GM12878 (cell line): ENCODE data around the gene SEM1. TPM values are rescaled to one million over a fixed set of nuclear protein-coding genes. Genes with fewer than 3 reads are reported as not detected.

ENCODE experiments used
- ATAC-seq: fragments of 200-7000 bp; cut with Tn5 transposase; 3 replicates; pipeline ENCODE4 v1.9.1; 2020; ENCODE audit warnings: mild to moderate bottlenecking, moderate library complexity
- BruUV-seq: library from RNA; stranded (reverse); fragments of 400-500 nt; replicated peaks from 2 replicates; lab custom pipeline; 2021; lab: Mats Ljungman, UMichigan
- CTCF ChIA-PET: fragments of 300-600 bp; sonication (Branson Sonifier 250); formaldehyde crosslinking; extraction: SDS; loops from one replicate; lab custom pipeline; 2021; ENCODE audit warnings: inconsistent platforms; lab: Yijun Ruan, JAX
- POLR2A ChIA-PET: fragments of 350-600 bp; formaldehyde crosslinking; extraction: SDS; loops from one replicate; lab custom pipeline; 2021; ENCODE audit warnings: inconsistent platforms; lab: Charles Lee
- RAD21 ChIA-PET: fragments of 300-600 bp; sonication (Branson Sonifier 250); formaldehyde crosslinking; loops from one replicate; lab custom pipeline; 2023; ENCODE audit warnings: antibody characterized with exemption; ENCODE audit not compliant: unreplicated experiment; lab: Charles Lee
- SMC1A ChIA-PET: fragments of 300-600 bp; sonication (Branson Sonifier 250); formaldehyde crosslinking; loops from one replicate; lab custom pipeline; 2023; ENCODE audit not compliant: unreplicated experiment, uncharacterized antibody; lab: Charles Lee
- DNase-seq: peaks from one replicate; pipeline ENCODE4 v3.0.0-alpha.2; 2011; ENCODE audit warnings: low read depth, low spot score
- FAIRE-seq: peaks from 3 replicates; lab custom pipeline; 2011; peaks lifted over from hg19 to GRCh38; lab: Jason Lieb, UNC
- H2AFZ ChIP-seq: 2 replicates; pipeline ENCODE4 v1.6.0; 2011; ENCODE audit warnings: low read depth, low read length, control low read depth; ENCODE audit not compliant: control insufficient read depth
- H3K27ac ChIP-seq: 2 replicates; pipeline ENCODE4 v1.5.1; 2011; ENCODE audit warnings: control low read depth; ENCODE audit not compliant: control insufficient read depth, insufficient read depth
- H3K27me3 ChIP-seq, 2 experiments: replicated peaks in 1 of 2; 2 replicates each; pipeline versions ENCODE4 v1.6.0 to v1.6.1; 2011; ENCODE audit warnings: low read length in 1 of 2; ENCODE audit not compliant: control insufficient read depth in 2 of 2, insufficient read depth in 2 of 2
- H3K36me3 ChIP-seq, 2 experiments: 2 replicates each; pipeline ENCODE4 v1.5.1; 2011; ENCODE audit warnings: low read length in 1 of 2; ENCODE audit not compliant: control insufficient read depth in 2 of 2, insufficient read depth in 2 of 2
- H3K4me1 ChIP-seq: 2 replicates; pipeline ENCODE4 v1.6.1; 2011; ENCODE audit warnings: mild to moderate bottlenecking, low read length, moderate library complexity, mixed read lengths; ENCODE audit not compliant: control insufficient read depth, insufficient read depth
- H3K4me2 ChIP-seq: 2 replicates; pipeline ENCODE4 v1.6.0; 2011; ENCODE audit warnings: control low read depth; ENCODE audit not compliant: control insufficient read depth, insufficient read depth
- H3K4me3 ChIP-seq: fragments of 200-600 bp; sonication (generic); 2 replicates; pipeline ENCODE4 v1.5.1; 2016
- H3K79me2 ChIP-seq: 2 replicates; pipeline ENCODE4 v1.6.0; 2011; ENCODE audit warnings: low read length; ENCODE audit not compliant: control insufficient read depth, insufficient read depth
- H3K9ac ChIP-seq: 2 replicates; pipeline ENCODE4 v1.8.0; 2011; ENCODE audit warnings: low read length, control low read depth, mixed read lengths; ENCODE audit not compliant: control insufficient read depth, insufficient read depth
- H3K9me3 ChIP-seq: replicated peaks from 3 replicates; pipeline ENCODE4 v1.5.1; 2011; ENCODE audit warnings: mild to moderate bottlenecking, low read length; ENCODE audit not compliant: control insufficient read depth, insufficient read depth
- H4K20me1 ChIP-seq: 2 replicates; pipeline ENCODE4 v1.6.0; 2011; ENCODE audit not compliant: control insufficient read depth, insufficient read depth
- CREB1 ChIP-seq: IDR thresholded peaks from 2 replicates; pipeline ENCODE4 v1.6.1; 2012; ENCODE audit warnings: low read depth, mild to moderate bottlenecking, inconsistent platforms
- EGR1 ChIP-seq, 2 experiments: IDR thresholded peaks; 1 replicate in 1 of 2; 2 replicates in 1 of 2; pipeline ENCODE4 v1.6.1; 2011 to 2012; ENCODE audit warnings: low read depth in 2 of 2, low read length in 2 of 2, borderline replicate concordance in 1 of 2, mild to moderate bottlenecking in 1 of 2, moderate library complexity in 1 of 2
- FOS ChIP-seq: IDR thresholded peaks from 3 replicates; pipeline ENCODE4 v1.6.1; 2011; ENCODE audit warnings: borderline replicate concordance; ENCODE audit not compliant: insufficient read length; ENCODE audit errors: extremely low read depth
- HDAC6 ChIP-seq: fragments of 200-600 bp; sonication (generic); IDR thresholded peaks from one replicate; pipeline ENCODE4 v1.8.0; 2017; ENCODE audit warnings: antibody characterized with exemption; ENCODE audit not compliant: unreplicated experiment
- MEF2B ChIP-seq: fragments of 450-650 bp; IDR thresholded peaks from 2 replicates; pipeline ENCODE4 v1.6.1; 2018; ENCODE audit warnings: mild to moderate bottlenecking, moderate library complexity; ENCODE audit not compliant: partially characterized antibody, poor library complexity, severe bottlenecking
- MXI1 ChIP-seq: fragments of 150-350 bp; IDR thresholded peaks from 2 replicates; pipeline ENCODE4 v1.6.1; 2011; ENCODE audit warnings: low read depth, mild to moderate bottlenecking, inconsistent platforms, low read length, improper control_type of control experiment
- MYB ChIP-seq: fragments of 150-350 bp; IDR thresholded peaks from 2 replicates; pipeline ENCODE4 v1.6.1; 2014; ENCODE audit warnings: mild to moderate bottlenecking, low read depth, low read length, borderline replicate concordance
- NFXL1 ChIP-seq: fragments of 450-650 bp; IDR thresholded peaks from 2 replicates; pipeline ENCODE4 v1.6.1; 2017; ENCODE audit warnings: antibody characterized with exemption, mild to moderate bottlenecking, borderline replicate concordance
- SP1 ChIP-seq: IDR thresholded peaks from one replicate; pipeline ENCODE4 v1.6.1; 2011; ENCODE audit warnings: low read depth, low read length
- YBX1 ChIP-seq: fragments of 450-650 bp; IDR thresholded peaks from 2 replicates; pipeline ENCODE4 v1.6.1; 2016; ENCODE audit warnings: antibody characterized with exemption
- ZBED1 ChIP-seq: IDR thresholded peaks from 2 replicates; pipeline ENCODE4 v1.6.1; 2016; ENCODE audit warnings: borderline replicate concordance
- WGBS: methylation state at CpG from one replicate; pipeline ENCODE4 v1.1.6; 2016; ENCODE audit warnings: low lambda C conversion rate; ENCODE audit not compliant: insufficient replicate concordance, insufficient coverage; ENCODE audit errors: missing lambda C conversion rate; 5-methylcytosine and 5-hydroxymethylcytosine counted together
- in situ Hi-C: fragments of 300-500 bp; cut with MboI; formaldehyde crosslinking; loops from 9 replicates; pipeline ENCODE4 v1.14.3; 2018; ENCODE audit warnings: mixed read lengths
- intact Hi-C: fragments of 100-400 bp; cut with micrococcal nuclease; formaldehyde crosslinking; loops from one replicate; pipeline ENCODE4 v1.14.2; 2022; ENCODE audit not compliant: unreplicated experiment
- polyA plus RNA-seq, 11 experiments: library from polyadenylated mRNA; depleted of rRNA in 4 of 11; unstranded in 6 of 11; stranded (reverse) in 5 of 11; fragments of >200 nt; fragmentation: Nextera tagmentation in 4 of 11; fragmentation: Illumina TruSeq in 1 of 11; extraction: Ambion mirVana in 4 of 11; extraction: Trizol in 1 of 11; gene quantifications; 1 replicate in 1 of 11; 2 replicates in 10 of 11; pipeline versions ENCODE4 v1.2.1 to v1.2.3, GENCODE V29; 2011 to 2016; ENCODE audit warnings: inconsistent platforms in 2 of 11, missing spikeins in 2 of 11, low read depth in 1 of 11
- total RNA-seq, 4 experiments: library from RNA; depleted of rRNA in 3 of 4; stranded (reverse); fragments of >200 nt in 3 of 4; fragmentation: Illumina TruSeq in 1 of 4; extraction: Trizol in 1 of 4; gene quantifications; 2 replicates each; pipeline versions ENCODE4 v1.2.1 to v1.2.3, GENCODE V29; 2013 to 2021
- TF ChIP-seq, protein P1 (sequence below): fragments of 450-650 bp; IDR thresholded peaks from 2 replicates; pipeline ENCODE4 v1.6.1; 2018; ENCODE audit warnings: borderline replicate concordance, mild to moderate bottlenecking; ENCODE audit not compliant: partially characterized antibody
- TF ChIP-seq, protein P2 (sequence below): IDR thresholded peaks from 2 replicates; pipeline ENCODE4 v1.6.1; 2012; ENCODE audit warnings: improper control_type of control experiment, low read depth, low read length; ENCODE audit not compliant: insufficient replicate concordance

SEM1 gene
- total and polyA plus RNA-seq, 10 of the 15 experiments (the other 5 are each of a cell fraction or from before 2014, with no cell fraction given) = 44.6 to 606 (median 356) TPM

DNA sequence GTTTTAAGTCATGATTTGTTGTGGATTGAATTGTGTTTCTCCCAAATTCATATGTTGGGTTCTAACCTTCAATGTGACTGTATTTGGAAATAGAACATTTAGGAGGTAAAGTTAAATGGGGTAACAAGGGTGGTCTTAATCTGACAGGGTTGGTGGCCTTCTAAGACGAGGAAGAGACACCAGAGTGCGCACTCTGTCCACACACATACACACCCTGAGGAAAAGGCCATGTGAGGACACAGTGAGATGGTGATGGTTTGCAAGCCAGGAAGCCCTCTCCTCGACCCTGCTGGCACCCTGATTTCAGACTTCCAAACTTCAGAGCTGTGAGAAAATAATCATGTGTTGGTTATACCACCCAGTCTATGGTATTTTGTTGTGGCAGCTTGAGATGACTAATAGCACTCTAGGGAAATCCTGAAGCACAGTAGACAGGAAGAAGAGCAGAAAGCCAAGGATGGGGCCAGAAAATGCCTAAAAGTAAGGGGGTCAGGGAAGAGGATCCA, 28.0 kb upstream of the SEM1 start:
- SMC1A ChIA-PET = no interaction called here
- no peak for DNase-seq
- Histone ChIP-seq H4K20me1 (no peaks in the 10 kb centered on the region), H2AFZ (no peak overlapping the region), H3K4me3 (no peak overlapping the region), H3K4me1 (no peaks in the 10 kb centered on the region), H3K27me3 (peaks cover 2 to 4% of the 10 kb centered on the region in 2 experiments; a peak in 2 of 4 replicates), H3K9me3 (no peaks in the 10 kb centered on the region), H3K4me2 (no peak overlapping the region), H3K9ac (no peak overlapping the region), H3K27ac (no peak overlapping the region), H3K79me2 (no peaks in the 10 kb centered on the region), H3K36me3 (no peaks in the 10 kb centered on the region)
- WGBS = 9% methylated on average over 3 of the region's 3 CpGs
- CTCF ChIA-PET = no interaction called here
- BruUV-seq = no TSS peak
- in situ Hi-C loops = no loop called here
- FAIRE-seq = no peak
- intact Hi-C loops = no loop called here
- TF ChIP-seq FOS = no peak
- no peak for TF ChIP-seq ZBED1
- no peak for TF ChIP-seq SP1
- TF ChIP-seq HDAC6 = no peak
- no peak for TF ChIP-seq CREB1
- TF ChIP-seq MXI1 = no peak
- TF ChIP-seq, protein P1, sequence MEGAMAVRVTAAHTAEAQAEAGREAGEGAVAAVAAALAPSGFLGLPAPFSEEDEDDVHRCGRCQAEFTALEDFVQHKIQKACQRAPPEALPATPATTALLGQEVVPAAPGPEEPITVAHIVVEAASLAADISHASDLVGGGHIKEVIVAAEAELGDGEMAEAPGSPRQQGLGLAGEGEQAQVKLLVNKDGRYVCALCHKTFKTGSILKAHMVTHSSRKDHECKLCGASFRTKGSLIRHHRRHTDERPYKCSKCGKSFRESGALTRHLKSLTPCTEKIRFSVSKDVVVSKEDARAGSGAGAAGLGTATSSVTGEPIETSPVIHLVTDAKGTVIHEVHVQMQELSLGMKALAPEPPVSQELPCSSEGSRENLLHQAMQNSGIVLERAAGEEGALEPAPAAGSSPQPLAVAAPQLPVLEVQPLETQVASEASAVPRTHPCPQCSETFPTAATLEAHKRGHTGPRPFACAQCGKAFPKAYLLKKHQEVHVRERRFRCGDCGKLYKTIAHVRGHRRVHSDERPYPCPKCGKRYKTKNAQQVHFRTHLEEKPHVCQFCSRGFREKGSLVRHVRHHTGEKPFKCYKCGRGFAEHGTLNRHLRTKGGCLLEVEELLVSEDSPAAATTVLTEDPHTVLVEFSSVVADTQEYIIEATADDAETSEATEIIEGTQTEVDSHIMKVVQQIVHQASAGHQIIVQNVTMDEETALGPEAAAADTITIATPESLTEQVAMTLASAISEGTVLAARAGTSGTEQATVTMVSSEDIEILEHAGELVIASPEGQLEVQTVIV = no peak
- TF ChIP-seq EGR1 (IDR thresholded peaks at IDR 0.05; ENCODE audit: borderline replicate concordance in 1 of 2, low read depth in 2 of 2, low read length in 2 of 2) = no peak
- TF ChIP-seq MEF2B = no peak
- no peak for TF ChIP-seq MYB
- TF ChIP-seq, protein P2, sequence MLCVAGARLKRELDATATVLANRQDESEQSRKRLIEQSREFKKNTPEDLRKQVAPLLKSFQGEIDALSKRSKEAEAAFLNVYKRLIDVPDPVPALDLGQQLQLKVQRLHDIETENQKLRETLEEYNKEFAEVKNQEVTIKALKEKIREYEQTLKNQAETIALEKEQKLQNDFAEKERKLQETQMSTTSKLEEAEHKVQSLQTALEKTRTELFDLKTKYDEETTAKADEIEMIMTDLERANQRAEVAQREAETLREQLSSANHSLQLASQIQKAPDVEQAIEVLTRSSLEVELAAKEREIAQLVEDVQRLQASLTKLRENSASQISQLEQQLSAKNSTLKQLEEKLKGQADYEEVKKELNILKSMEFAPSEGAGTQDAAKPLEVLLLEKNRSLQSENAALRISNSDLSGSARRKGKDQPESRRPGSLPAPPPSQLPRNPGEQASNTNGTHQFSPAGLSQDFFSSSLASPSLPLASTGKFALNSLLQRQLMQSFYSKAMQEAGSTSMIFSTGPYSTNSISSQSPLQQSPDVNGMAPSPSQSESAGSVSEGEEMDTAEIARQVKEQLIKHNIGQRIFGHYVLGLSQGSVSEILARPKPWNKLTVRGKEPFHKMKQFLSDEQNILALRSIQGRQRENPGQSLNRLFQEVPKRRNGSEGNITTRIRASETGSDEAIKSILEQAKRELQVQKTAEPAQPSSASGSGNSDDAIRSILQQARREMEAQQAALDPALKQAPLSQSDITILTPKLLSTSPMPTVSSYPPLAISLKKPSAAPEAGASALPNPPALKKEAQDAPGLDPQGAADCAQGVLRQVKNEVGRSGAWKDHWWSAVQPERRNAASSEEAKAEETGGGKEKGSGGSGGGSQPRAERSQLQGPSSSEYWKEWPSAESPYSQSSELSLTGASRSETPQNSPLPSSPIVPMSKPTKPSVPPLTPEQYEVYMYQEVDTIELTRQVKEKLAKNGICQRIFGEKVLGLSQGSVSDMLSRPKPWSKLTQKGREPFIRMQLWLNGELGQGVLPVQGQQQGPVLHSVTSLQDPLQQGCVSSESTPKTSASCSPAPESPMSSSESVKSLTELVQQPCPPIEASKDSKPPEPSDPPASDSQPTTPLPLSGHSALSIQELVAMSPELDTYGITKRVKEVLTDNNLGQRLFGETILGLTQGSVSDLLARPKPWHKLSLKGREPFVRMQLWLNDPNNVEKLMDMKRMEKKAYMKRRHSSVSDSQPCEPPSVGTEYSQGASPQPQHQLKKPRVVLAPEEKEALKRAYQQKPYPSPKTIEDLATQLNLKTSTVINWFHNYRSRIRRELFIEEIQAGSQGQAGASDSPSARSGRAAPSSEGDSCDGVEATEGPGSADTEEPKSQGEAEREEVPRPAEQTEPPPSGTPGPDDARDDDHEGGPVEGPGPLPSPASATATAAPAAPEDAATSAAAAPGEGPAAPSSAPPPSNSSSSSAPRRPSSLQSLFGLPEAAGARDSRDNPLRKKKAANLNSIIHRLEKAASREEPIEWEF = no peak
- TF ChIP-seq YBX1 = no peak
- no peak for TF ChIP-seq NFXL1
- POLR2A ChIA-PET = no interaction called here
- ATAC-seq = no peak
- RAD21 ChIA-PET = no interaction called here
